ENCODE data around the gene KCNH1.
A peak's percentile ranks its signal among the peaks of the same experiment; 100 is the strongest.
"Not testable (repeated sequence)": the region's sequence is repeated elsewhere in the genome, so short reads cannot be mapped to it uniquely, and the experiment has no call there.

GRCh38 chr1:210949940-210950546 lies 183.9 kb downstream of the KCNH1 start:
- TF ChIP-seq ZNF416 (CRISPR knock-in tag; IDR thresholded peaks at IDR 0.05); ZNF396 (CRISPR knock-in tag; IDR thresholded peaks at IDR 0.05; ENCODE audit: borderline replicate concordance); ATF2 (CRISPR knock-in tag; IDR thresholded peaks at IDR 0.05; ENCODE audit: borderline replicate concordance, low read depth); CREM (CRISPR knock-in tag; IDR thresholded peaks at IDR 0.05); JUN (CRISPR knock-in tag; IDR thresholded peaks at IDR 0.05); NFYB (CRISPR knock-in tag; conservative IDR thresholded peaks at IDR 0.05; ENCODE audit: low read depth); TP53 (CRISPR knock-in tag; IDR thresholded peaks at IDR 0.05); USF2 (CRISPR knock-in tag; IDR thresholded peaks at IDR 0.05); CBFB (CRISPR knock-in tag; IDR thresholded peaks at IDR 0.05; ENCODE audit: low read depth): not testable (repeated sequence)
- TF ChIP-seq, protein P1, sequence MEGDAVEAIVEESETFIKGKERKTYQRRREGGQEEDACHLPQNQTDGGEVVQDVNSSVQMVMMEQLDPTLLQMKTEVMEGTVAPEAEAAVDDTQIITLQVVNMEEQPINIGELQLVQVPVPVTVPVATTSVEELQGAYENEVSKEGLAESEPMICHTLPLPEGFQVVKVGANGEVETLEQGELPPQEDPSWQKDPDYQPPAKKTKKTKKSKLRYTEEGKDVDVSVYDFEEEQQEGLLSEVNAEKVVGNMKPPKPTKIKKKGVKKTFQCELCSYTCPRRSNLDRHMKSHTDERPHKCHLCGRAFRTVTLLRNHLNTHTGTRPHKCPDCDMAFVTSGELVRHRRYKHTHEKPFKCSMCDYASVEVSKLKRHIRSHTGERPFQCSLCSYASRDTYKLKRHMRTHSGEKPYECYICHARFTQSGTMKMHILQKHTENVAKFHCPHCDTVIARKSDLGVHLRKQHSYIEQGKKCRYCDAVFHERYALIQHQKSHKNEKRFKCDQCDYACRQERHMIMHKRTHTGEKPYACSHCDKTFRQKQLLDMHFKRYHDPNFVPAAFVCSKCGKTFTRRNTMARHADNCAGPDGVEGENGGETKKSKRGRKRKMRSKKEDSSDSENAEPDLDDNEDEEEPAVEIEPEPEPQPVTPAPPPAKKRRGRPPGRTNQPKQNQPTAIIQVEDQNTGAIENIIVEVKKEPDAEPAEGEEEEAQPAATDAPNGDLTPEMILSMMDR (IDR thresholded peaks at IDR 0.05) = peak; percentile 46
- TF ChIP-seq, protein P2, sequence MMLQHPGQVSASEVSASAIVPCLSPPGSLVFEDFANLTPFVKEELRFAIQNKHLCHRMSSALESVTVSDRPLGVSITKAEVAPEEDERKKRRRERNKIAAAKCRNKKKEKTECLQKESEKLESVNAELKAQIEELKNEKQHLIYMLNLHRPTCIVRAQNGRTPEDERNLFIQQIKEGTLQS (CRISPR knock-in tag; conservative IDR thresholded peaks at IDR 0.05) = not testable (repeated sequence)
- TF ChIP-seq, protein P3, sequence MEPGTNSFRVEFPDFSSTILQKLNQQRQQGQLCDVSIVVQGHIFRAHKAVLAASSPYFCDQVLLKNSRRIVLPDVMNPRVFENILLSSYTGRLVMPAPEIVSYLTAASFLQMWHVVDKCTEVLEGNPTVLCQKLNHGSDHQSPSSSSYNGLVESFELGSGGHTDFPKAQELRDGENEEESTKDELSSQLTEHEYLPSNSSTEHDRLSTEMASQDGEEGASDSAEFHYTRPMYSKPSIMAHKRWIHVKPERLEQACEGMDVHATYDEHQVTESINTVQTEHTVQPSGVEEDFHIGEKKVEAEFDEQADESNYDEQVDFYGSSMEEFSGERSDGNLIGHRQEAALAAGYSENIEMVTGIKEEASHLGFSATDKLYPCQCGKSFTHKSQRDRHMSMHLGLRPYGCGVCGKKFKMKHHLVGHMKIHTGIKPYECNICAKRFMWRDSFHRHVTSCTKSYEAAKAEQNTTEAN (CRISPR knock-in tag; IDR thresholded peaks at IDR 0.05) = not testable (repeated sequence)
- TF ChIP-seq, protein P4, sequence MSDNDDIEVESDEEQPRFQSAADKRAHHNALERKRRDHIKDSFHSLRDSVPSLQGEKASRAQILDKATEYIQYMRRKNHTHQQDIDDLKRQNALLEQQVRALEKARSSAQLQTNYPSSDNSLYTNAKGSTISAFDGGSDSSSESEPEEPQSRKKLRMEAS (CRISPR knock-in tag; IDR thresholded peaks at IDR 0.05) = not testable (repeated sequence)
